ENCODE data around the gene BLCAP.
"Not testable (repeated sequence)": the region's sequence is repeated elsewhere in the genome, so short reads cannot be mapped to it uniquely, and the experiment has no call there.

BLCAP gene

GRCh38 chr20:37541326-37541725, 13.7 kb upstream of the BLCAP start:
- no peak for TF ChIP-seq CTCF (conservative IDR thresholded peaks at IDR 0.05; ENCODE audit: low read length)
- H3K4me3 ChIP-seq (ENCODE audit: low read length): no peak overlapping the region
- no peak for DNase-seq (ENCODE audit: low read depth)

GRCh38 chr20:37540838-37541237, 13.2 kb upstream of the BLCAP start:
- DNase-seq (ENCODE audit: low read depth); H3K4me3 ChIP-seq (ENCODE audit: low read length): not testable (repeated sequence)

- no peak overlapping the region for H3K4me3 ChIP-seq (ENCODE audit: low read length)
- no peak for TF ChIP-seq CTCF (conservative IDR thresholded peaks at IDR 0.05; ENCODE audit: low read length)
- no peak for DNase-seq (ENCODE audit: low read depth)
These were observed 12.3 kb upstream of the BLCAP start for GRCh38 chr20:37540001-37540400.

- no peak for DNase-seq (ENCODE audit: low read depth)
- no peak for TF ChIP-seq CTCF (conservative IDR thresholded peaks at IDR 0.05; ENCODE audit: low read length)
- no peak overlapping the region for H3K4me3 ChIP-seq (ENCODE audit: low read length)
These were observed 11.7 kb upstream of the BLCAP start for GRCh38 chr20:37539424-37539823.

- no peak overlapping the region for H3K4me3 ChIP-seq (ENCODE audit: low read length)
- TF ChIP-seq CTCF (conservative IDR thresholded peaks at IDR 0.05; ENCODE audit: low read length): no peak
- DNase-seq (ENCODE audit: low read depth): peak; percentile 80
These were observed 10.3 kb upstream of the BLCAP start for GRCh38 chr20:37538003-37538402.

GRCh38 chr20:37537505-37537904, 9.8 kb upstream of the BLCAP start:
- no peak overlapping the region for H3K4me3 ChIP-seq (ENCODE audit: low read length)
- DNase-seq (ENCODE audit: low read depth): no peak
- TF ChIP-seq CTCF (conservative IDR thresholded peaks at IDR 0.05; ENCODE audit: low read length): no peak

GRCh38 chr20:37535443-37536132, 7.9 kb upstream of the BLCAP start:
- H3K4me3 ChIP-seq (ENCODE audit: low read length): no peak overlapping the region
- TF ChIP-seq CTCF (conservative IDR thresholded peaks at IDR 0.05; ENCODE audit: low read length): no peak
- DNase-seq (ENCODE audit: low read depth): no peak

Measured in AG10803 (cell line).